ENCODE data around the gene NDC80. TPM values are rescaled to one million over a fixed set of nuclear protein-coding genes. Genes with fewer than 3 reads are reported as not detected.

NDC80 gene
- total RNA-seq, 1 donor from 2014 or later: not detected

DNA sequence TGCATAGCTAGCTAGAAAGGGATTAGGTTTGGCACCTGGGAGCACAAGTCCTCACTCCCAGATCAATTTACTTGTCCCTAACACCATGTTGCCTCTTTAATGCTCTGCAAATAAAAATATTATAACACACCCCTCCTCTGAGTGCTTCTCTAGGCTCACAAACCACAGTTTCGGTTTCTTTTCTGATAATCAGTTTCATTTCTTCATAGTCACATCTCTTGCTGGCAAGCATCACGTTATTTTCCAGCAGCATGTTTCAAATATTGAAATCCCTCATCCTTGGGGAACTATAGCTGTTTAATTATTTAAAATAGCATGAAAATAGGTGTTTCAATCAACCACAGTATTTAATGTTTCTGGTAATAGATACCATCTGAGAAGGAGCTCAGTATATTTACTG, 70.3 kb downstream of the NDC80 start:
- TF ChIP-seq, protein P1, sequence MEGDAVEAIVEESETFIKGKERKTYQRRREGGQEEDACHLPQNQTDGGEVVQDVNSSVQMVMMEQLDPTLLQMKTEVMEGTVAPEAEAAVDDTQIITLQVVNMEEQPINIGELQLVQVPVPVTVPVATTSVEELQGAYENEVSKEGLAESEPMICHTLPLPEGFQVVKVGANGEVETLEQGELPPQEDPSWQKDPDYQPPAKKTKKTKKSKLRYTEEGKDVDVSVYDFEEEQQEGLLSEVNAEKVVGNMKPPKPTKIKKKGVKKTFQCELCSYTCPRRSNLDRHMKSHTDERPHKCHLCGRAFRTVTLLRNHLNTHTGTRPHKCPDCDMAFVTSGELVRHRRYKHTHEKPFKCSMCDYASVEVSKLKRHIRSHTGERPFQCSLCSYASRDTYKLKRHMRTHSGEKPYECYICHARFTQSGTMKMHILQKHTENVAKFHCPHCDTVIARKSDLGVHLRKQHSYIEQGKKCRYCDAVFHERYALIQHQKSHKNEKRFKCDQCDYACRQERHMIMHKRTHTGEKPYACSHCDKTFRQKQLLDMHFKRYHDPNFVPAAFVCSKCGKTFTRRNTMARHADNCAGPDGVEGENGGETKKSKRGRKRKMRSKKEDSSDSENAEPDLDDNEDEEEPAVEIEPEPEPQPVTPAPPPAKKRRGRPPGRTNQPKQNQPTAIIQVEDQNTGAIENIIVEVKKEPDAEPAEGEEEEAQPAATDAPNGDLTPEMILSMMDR (IDR thresholded peaks at IDR 0.05): no peak
- H3K4me3 ChIP-seq: peak overlapping the region; percentile 10 to 16
- intact Hi-C loops (cut with DNase I): no loop called here
- no peak for DNase-seq (ENCODE audit: low spot score in 2 of 2)
- peak overlapping the region in 1 of 2 donors; percentile 18 for H3K27ac ChIP-seq
- no peaks in the 10 kb centered on the region for H3K36me3 ChIP-seq
- no peaks in the 10 kb centered on the region for H3K27me3 ChIP-seq
- H3K9me3 ChIP-seq: no peaks in the 10 kb centered on the region
- no peaks in the 10 kb centered on the region for H3K4me1 ChIP-seq

GRCh38 chr18:2642771-2643170, 71.4 kb downstream of the NDC80 start:
- H3K27me3 ChIP-seq: no peaks in the 10 kb centered on the region
- no peaks in the 10 kb centered on the region for H3K9me3 ChIP-seq
- no peak for DNase-seq (ENCODE audit: low spot score in 2 of 2)
- no peak overlapping the region for H3K4me3 ChIP-seq
- TF ChIP-seq, protein P1 (IDR thresholded peaks at IDR 0.05): no peak
- H3K36me3 ChIP-seq: no peaks in the 10 kb centered on the region
- H3K4me1 ChIP-seq: no peaks in the 10 kb centered on the region
- intact Hi-C loops (cut with DNase I): no loop called here
- no peak overlapping the region for H3K27ac ChIP-seq

DNA sequence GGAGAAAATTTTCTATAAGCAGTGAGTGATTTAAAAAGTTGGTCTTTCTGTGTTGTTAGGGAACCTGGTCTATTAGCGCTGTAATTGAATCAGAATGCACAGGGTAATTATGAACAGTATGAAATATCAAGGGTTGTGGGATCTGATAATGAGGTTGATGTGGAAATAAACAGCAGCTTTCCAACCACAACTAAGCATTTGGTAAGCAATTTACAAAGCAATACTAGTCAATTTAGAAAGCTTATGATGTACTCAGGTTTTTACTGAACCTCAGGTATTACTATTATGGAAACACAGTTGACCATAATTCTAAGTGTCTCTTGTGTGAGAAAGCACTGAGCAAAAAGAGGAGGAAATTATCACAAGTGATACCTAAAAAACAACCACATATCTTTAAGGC, 73.2 kb downstream of the NDC80 start:
- Histone ChIP-seq H3K4me1 (no peaks in the 10 kb centered on the region), H3K9me3 (no peaks in the 10 kb centered on the region), H3K27me3 (no peaks in the 10 kb centered on the region), H3K4me3 (no peak overlapping the region), H3K36me3 (no peaks in the 10 kb centered on the region), H3K27ac (no peak overlapping the region)
- DNase-seq (ENCODE audit: low spot score in 2 of 2): no peak
- intact Hi-C loops (cut with DNase I): no loop called here
- TF ChIP-seq, protein P1 (IDR thresholded peaks at IDR 0.05): no peak

DNA sequence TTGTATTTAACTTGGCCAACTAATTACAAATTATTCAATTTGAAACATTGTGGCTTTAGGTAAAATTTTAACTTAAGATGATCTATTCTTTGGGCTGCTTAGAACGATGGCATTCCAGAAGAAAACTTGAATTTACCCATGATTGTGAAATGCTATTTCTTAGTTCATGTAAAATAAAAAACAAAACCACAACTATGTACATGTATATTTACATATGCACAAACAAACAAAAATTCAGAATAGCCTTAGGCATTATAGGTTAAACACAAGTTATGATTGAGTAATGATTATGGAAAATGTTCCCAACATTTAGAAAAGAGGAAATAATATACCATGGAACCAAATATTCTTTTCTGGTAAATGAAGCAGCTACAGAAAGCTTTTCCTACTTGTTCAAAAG, 80.6 kb downstream of the NDC80 start:
- Histone ChIP-seq H3K27me3 (no peaks in the 10 kb centered on the region), H3K36me3 (no peaks in the 10 kb centered on the region), H3K27ac (no peak overlapping the region), H3K4me3 (no peak overlapping the region), H3K4me1 (no peaks in the 10 kb centered on the region), H3K9me3 (no peaks in the 10 kb centered on the region)
- intact Hi-C loops (cut with DNase I): no loop called here
- no peak for DNase-seq (ENCODE audit: low spot score in 2 of 2)
- TF ChIP-seq, protein P1 (IDR thresholded peaks at IDR 0.05): no peak

- TF ChIP-seq, protein P1 (IDR thresholded peaks at IDR 0.05): no peak
- no peak for DNase-seq (ENCODE audit: low spot score in 2 of 2)
- no peak overlapping the region for H3K4me3 ChIP-seq
- no peaks in the 10 kb centered on the region for H3K36me3 ChIP-seq
- H3K4me1 ChIP-seq: peaks cover 3 to 12% of the 10 kb centered on the region in 2 donors
- intact Hi-C loops (cut with DNase I): no loop called here
- H3K9me3 ChIP-seq: no peaks in the 10 kb centered on the region
- no peak overlapping the region for H3K27ac ChIP-seq
- no peaks in the 10 kb centered on the region for H3K27me3 ChIP-seq
These were observed 82.1 kb downstream of the NDC80 start for GRCh38 chr18:2653467-2653866.

Data from ascending aorta (tissue), 2 donors.